GM10248 (cell line): ENCODE data around the gene TNXB.
"Not testable (repeated sequence)": the region's sequence is repeated elsewhere in the genome, so short reads cannot be mapped to it uniquely, and the experiment has no call there.

ENCODE experiments used
- CTCF ChIA-PET: fragments of 300-600 bp; sonication (Branson Sonifier 250); formaldehyde crosslinking; extraction: SDS; loops from one replicate; lab custom pipeline; 2021; ENCODE audit warnings: antibody characterized with exemption; lab: Yijun Ruan, JAX
- POLR2A ChIA-PET: fragments of 350-650 bp; sonication (Branson Sonifier 250); formaldehyde crosslinking; extraction: SDS; loops from one replicate; lab custom pipeline; 2020; ENCODE audit warnings: antibody characterized with exemption; lab: Yijun Ruan, JAX
- DNase-seq: peaks from one replicate; pipeline ENCODE4 v3.0.0; 2012; ENCODE audit errors: extremely low spot score
- CTCF ChIP-seq: IDR thresholded peaks from 2 replicates; pipeline ENCODE4 v1.5.1; 2012; ENCODE audit warnings: mild to moderate bottlenecking, low read depth; ENCODE audit errors: extremely low read depth, missing control alignments, control extremely low read depth

The TNXB gene

DNA sequence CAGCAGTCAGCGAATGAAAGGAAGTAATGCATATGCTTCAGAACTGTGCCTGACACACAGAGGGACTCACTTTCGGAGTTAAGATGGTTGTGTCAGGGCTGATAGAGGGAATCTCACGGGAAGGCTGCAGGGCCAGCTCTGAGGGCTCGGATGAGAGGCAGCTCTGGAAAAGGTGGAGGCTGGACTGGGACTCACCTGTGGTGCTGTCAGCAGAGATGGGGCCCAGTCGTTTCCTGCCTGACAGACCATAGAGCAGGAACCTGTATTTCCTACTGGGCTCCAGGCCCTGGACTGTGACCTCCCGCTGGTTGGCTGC, 61.6 kb downstream of the TNXB start:
- ChIA-PET POLR2A (no interaction called here), CTCF (interaction anchor here (0.9 to 2.2 kb wide), 9 partner anchors 11 to 157 kb away, joined by 3 to 13 read pairs (median 5); partner anchors contain the start of gene ATF6B)
- no peak for TF ChIP-seq CTCF
- DNase-seq = no peak

DNA sequence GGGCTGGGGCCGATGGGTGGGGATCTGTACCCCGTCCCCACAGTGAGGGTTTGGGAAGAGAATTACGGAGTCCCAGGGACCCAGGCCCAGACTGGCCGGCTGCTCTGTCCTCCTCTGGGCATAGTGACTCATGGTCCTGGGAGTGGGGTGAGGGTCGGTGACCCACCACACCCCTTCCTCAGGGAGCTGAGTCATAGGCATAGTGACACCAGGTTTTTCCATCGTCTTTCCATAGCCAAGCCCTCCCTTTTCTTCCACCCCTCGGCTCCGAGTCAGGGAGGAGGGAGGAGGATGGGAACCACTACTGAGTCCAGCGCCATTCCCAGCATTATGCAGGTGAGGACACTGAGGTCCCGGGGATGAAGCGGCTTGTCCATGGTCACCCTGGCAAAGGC, 62.1 kb downstream of the TNXB start:
- no peak for DNase-seq
- POLR2A ChIA-PET = no interaction called here
- CTCF ChIA-PET = interaction anchor here (0.9 to 2.2 kb wide), 8 partner anchors 11 to 158 kb away, joined by 3 to 12 read pairs (median 4); partner anchors contain the start of gene ATF6B
- TF ChIP-seq CTCF = no peak

DNA sequence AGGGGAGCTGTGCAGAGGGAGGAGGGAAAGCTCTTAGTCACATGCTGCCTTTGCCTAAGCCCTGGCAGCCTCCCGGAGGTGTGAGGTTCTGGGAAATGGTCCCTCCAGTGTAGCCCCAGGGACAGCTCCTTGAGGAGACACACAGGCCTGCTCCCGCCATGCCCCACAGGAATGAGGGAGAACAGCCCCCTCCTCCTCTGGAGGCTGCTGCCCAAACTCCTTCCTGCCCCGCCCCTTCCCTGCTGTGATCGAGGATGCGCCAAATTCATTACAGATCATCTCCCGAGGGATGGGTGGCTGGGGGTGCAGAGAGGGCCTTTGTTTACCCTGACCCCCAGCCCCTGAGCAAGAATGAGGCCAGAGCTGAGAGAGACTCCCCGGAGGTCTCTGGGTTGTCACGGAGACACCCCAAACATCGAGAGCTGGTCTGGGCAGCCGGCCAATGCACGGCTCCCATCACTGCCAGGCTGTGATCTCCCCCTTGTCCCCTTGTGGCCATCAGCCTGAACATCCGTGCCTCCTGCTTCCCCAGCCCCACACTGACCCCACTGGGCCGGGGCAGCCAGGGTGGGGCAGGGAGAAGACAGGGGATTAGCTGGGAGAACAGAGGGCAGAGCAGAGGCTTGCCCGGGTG, 62.6 kb downstream of the TNXB start:
- TF ChIP-seq CTCF = no peak
- no peak for DNase-seq
- POLR2A ChIA-PET = no interaction called here
- CTCF ChIA-PET = interaction anchor here (1.4 to 1.7 kb wide), 2 partner anchors 29 to 151 kb away, joined by 4 to 10 read pairs; no protein-coding TSS in a partner anchor

GRCh38 chr6:32045811-32046449, 63.2 kb downstream of the TNXB start:
- ChIA-PET POLR2A (no interaction called here), CTCF (interaction anchor here (1.4 kb wide), 1 partner anchor 151 kb away, joined by 4 read pairs; no protein-coding TSS in a partner anchor)
- DNase-seq = no peak
- TF ChIP-seq CTCF = no peak

DNA sequence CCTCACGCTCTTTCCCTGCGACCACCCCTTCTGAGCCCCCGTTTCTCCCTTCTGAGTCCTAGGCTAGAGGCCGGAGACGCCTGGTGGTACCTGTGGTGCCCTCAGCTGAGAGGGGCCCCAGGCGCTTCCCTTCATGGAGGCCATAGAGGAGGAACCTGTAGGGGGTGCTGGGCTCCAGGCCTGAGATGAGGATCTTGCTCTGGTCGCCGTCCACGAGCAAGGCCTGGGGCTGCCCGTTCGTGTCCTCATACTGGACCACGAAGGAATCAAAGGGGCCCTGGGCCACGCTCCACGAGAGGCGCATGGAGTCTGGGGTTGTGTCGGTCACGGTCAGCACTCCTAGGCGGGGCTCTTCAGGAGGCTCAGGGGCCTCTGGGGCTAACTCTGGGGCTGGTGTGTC, 64.2 kb downstream of the TNXB start:
- POLR2A ChIA-PET, CTCF ChIA-PET, DNase-seq: not testable (repeated sequence)

- CTCF ChIA-PET, POLR2A ChIA-PET, DNase-seq: not testable (repeated sequence)
Measured at GRCh38 chr6:32043589-32044380, 65.4 kb downstream of the TNXB start.

DNA sequence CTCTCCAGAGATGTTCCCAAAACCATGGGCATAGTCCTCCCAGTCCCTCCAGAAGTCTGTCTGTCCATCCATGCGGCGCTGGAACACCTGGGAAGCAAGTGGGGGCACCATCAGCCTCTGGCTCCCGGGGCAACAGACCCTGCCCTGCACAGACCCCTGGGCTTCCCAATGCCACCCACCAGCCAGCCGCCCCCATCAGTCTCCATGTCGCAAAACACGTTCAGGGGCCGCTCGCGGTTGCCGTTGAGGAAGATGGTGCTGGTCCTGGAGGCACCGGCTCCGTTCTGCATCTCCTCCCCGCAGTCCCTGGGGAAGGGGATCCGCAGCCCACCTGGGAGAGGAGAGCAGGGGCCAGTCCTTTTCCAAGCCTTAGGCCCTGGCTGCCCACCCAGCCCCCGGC, 66.9 kb downstream of the TNXB start:
- POLR2A ChIA-PET, CTCF ChIA-PET, DNase-seq: not testable (repeated sequence)

DNA sequence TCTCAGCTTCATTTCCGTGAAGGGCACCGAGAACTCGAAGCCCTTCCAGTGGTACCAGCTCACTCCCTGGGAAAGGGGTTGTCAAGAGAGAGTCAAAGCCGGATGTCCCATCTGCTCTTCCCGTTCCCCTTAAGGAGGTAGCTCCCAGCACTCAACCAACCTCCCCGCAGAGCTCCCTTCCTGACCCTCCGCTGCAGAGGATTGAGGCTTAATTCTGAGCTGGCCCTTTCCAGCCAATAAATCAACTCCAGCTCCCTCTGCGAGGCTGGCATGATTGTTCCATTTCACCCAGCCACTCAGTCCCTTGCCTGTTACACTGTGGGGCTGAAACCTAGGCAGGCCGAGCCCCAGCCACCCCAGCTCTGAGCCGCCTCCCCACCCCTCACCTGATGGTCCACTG, 67.8 kb downstream of the TNXB start:
- POLR2A ChIA-PET, DNase-seq, CTCF ChIA-PET: not testable (repeated sequence)

DNA sequence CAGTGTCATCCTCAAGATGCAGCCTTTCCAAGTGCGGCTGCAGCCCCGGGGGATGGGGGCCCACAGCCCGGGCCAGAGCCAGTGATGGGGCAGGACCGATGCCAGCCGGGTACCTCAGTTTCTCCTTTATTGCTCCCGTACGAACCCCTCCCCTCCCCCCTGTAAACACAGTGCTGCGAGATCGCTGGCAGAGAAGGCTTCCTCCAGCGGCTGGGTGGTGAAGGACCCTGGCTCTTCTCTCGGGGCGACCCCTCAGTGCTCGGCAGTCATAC, 68.2 kb downstream of the TNXB start:
- POLR2A ChIA-PET, DNase-seq, CTCF ChIA-PET: not testable (repeated sequence)

- POLR2A ChIA-PET, CTCF ChIA-PET, DNase-seq: not testable (repeated sequence)
Measured at GRCh38 chr6:32040299-32041049, 68.7 kb downstream of the TNXB start.

- POLR2A ChIA-PET, DNase-seq, CTCF ChIA-PET: not testable (repeated sequence)
Measured at GRCh38 chr6:32039321-32040274, 69.5 kb downstream of the TNXB start.
